Muscle of arm (tissue), 12 donors: ENCODE results near the gene EFCAB8. TPM values are rescaled to one million over a fixed set of nuclear protein-coding genes. Genes with fewer than 3 reads are reported as not detected.

Experiments
- DNase-seq: peaks from one replicate; pipeline ENCODE4 v3.0.0-alpha.2; 2013
- polyA plus RNA-seq, 12 donors: library from polyadenylated mRNA; unstranded; fragments of 120-200 nt; gene quantifications; one replicate each; pipeline ENCODE4 v1.2.1, GENCODE V29; 2013; ENCODE audit not compliant: insufficient read length in 12 of 12

The EFCAB8 gene
- polyA plus RNA-seq, 12 donors: 0.05 to 0.40 (median 0.15) TPM; not detected in 5

GRCh38 chr20:32909451-32909850 is 50.7 kb downstream of the EFCAB8 start:
- DNase-seq: no peak

- DNase-seq: no peak
Measured at GRCh38 chr20:32909896-32910571, 51.3 kb downstream of the EFCAB8 start.

GRCh38 chr20:32911355-32911754 is 52.6 kb downstream of the EFCAB8 start:
- DNase-seq: no peak

- DNase-seq: no peak
Measured at GRCh38 chr20:32912688-32913087, 54.0 kb downstream of the EFCAB8 start.

GRCh38 chr20:32914031-32914430 is 55.3 kb downstream of the EFCAB8 start:
- DNase-seq: no peak

- no peak for DNase-seq
Measured at GRCh38 chr20:32917191-32917950, 58.6 kb downstream of the EFCAB8 start.

- DNase-seq: no peak
Measured at GRCh38 chr20:32918296-32918695, 59.6 kb downstream of the EFCAB8 start.

GRCh38 chr20:32918751-32919150 is 60.0 kb downstream of the EFCAB8 start:
- DNase-seq: no peak

- DNase-seq: no peak
Measured at GRCh38 chr20:32920066-32920465, 61.3 kb downstream of the EFCAB8 start.

- DNase-seq: no peak
Measured at GRCh38 chr20:32920530-32921298, 62.0 kb downstream of the EFCAB8 start.

GRCh38 chr20:32922466-32922865 is 63.7 kb downstream of the EFCAB8 start:
- no peak for DNase-seq

GRCh38 chr20:32924781-32925180 is 66.1 kb downstream of the EFCAB8 start:
- DNase-seq: no peak

- no peak for DNase-seq
Measured at GRCh38 chr20:32925481-32926196, 66.9 kb downstream of the EFCAB8 start.

GRCh38 chr20:32929162-32929561 is 70.4 kb downstream of the EFCAB8 start:
- DNase-seq: no peak

GRCh38 chr20:32930181-32930580 is 71.5 kb downstream of the EFCAB8 start:
- no peak for DNase-seq

- DNase-seq: no peak
Measured at GRCh38 chr20:32930701-32931100, 72.0 kb downstream of the EFCAB8 start.

GRCh38 chr20:32934580-32934979 is 75.9 kb downstream of the EFCAB8 start:
- DNase-seq: no peak

GRCh38 chr20:32941155-32941885 is 82.6 kb downstream of the EFCAB8 start:
- DNase-seq: no peak

- no peak for DNase-seq
Measured at GRCh38 chr20:32943490-32944052, 84.8 kb downstream of the EFCAB8 start.

- no peak for DNase-seq
Measured at GRCh38 chr20:32945710-32946221, 87.0 kb downstream of the EFCAB8 start.

- DNase-seq: no peak
Measured at GRCh38 chr20:32946629-32947028, 87.9 kb downstream of the EFCAB8 start.
